Stomach (tissue), 4 donors: Measurements from ENCODE around the gene BABAM2.

Experiments used
- CTCF ChIP-seq, 7 experiments: fragments of 450-650 bp in 4 of 7; fragments of 200-600 bp in 3 of 7; sonication (generic) in 3 of 7; IDR thresholded peaks; one replicate each; pipeline ENCODE4 v1.5.1; 2016 to 2019; ENCODE audit warnings: antibody characterized with exemption in 7 of 7, control low read depth in 2 of 7, mild to moderate bottlenecking in 1 of 7
- EP300 ChIP-seq: sonication (generic); formaldehyde crosslinking; IDR thresholded peaks from one replicate; pipeline ENCODE4 v1.6.1; 2017; ENCODE audit warnings: antibody characterized with exemption
- POLR2A ChIP-seq, 4 donors: fragments of 450-650 bp; IDR thresholded peaks; one replicate each; pipeline ENCODE4 v1.6.1; 2016; ENCODE audit warnings: antibody characterized with exemption in 4 of 4, control low read depth in 2 of 4, mild to moderate bottlenecking in 1 of 4, moderate library complexity in 1 of 4
- POLR2AphosphoS5 ChIP-seq, 3 donors: sonication (generic); formaldehyde crosslinking; IDR thresholded peaks; one replicate each; pipeline ENCODE4 v1.6.1; 2016; ENCODE audit warnings: antibody characterized with exemption in 3 of 3

GRCh38 chr2:28287256-28287915 lies 396.9 kb downstream of the BABAM2 start:
- TF ChIP-seq POLR2A (IDR thresholded peaks at IDR 0.05) (no peak), CTCF (IDR thresholded peaks at IDR 0.05) (no peak), POLR2AphosphoS5 (IDR thresholded peaks at IDR 0.05) (peak in 1 of 3 donors; percentile 12), EP300 (no peak)
